BLaER1 (cell line): Measurements from ENCODE around the gene SLC16A4.

ENCODE experiments used
- H3K27ac ChIP-seq: shearing (Covaris generic); formaldehyde crosslinking; 2 replicates; pipeline ENCODE4 v1.8.1; 2022
- H3K27me3 ChIP-seq: shearing (Covaris generic); formaldehyde crosslinking; 2 replicates; pipeline ENCODE4 v1.8.1; 2022
- H3K36me3 ChIP-seq: shearing (Covaris generic); formaldehyde crosslinking; 2 replicates; pipeline ENCODE4 v1.8.1; 2022
- H3K4me1 ChIP-seq: shearing (Covaris generic); formaldehyde crosslinking; 2 replicates; pipeline ENCODE4 v1.8.1; 2022
- H3K4me2 ChIP-seq: shearing (Covaris generic); formaldehyde crosslinking; 2 replicates; pipeline ENCODE4 v1.8.1; 2022
- H3K4me3 ChIP-seq: shearing (Covaris generic); formaldehyde crosslinking; 2 replicates; pipeline ENCODE4 v1.8.1; 2022
- H3K9ac ChIP-seq: shearing (Covaris generic); formaldehyde crosslinking; 2 replicates; pipeline ENCODE4 v1.8.1; 2022
- H3K9me3 ChIP-seq: shearing (Covaris generic); formaldehyde crosslinking; 2 replicates; pipeline ENCODE4 v1.8.1; 2022
- H4K20me1 ChIP-seq: shearing (Covaris generic); formaldehyde crosslinking; 2 replicates; pipeline ENCODE4 v1.8.1; 2022
- Cebpa-rat ChIP-seq: shearing (Covaris generic); IDR thresholded peaks from 2 replicates; pipeline ENCODE4 v1.8.1; 2022

Gene SLC16A4

DNA sequence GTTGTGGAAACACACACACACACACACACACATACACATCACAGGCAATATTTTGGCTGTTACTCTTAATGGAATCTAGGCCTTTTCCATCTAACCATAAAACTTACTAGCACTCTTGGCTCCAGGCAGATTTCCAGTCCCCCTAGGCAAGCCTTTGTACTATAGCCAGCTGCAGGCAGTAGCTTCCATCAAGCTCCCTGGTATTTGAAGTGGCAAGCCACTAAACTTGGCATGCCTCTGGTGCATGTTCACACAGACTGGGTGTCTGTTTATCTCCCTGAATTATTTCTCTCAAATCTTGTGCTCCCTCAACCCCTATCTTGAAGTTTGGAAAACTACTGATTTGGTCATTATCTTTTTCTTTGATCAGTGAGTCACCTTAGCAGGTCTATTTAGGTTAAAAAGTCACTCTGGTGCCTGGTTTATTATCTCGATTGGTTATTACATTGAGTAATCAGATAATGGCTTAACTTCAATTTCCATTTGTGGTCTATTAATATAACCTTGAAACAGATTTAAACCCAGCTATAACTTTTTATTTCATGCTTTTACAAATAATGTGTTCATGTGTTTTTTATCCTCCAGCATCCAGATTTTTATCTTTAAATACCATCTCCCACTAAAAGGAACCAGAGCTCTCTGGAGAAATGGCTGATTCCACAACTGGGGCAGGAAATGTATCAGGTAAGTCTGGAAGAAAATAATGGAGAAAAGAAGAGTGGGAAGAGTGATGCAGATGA is 54.4 kb downstream of the SLC16A4 start:
- H3K36me3 ChIP-seq, result peaks cover 11% of the 10 kb centered on the region
- H3K4me1 ChIP-seq, result peaks cover 29% of the 10 kb centered on the region
- H3K9me3 ChIP-seq, result no peaks in the 10 kb centered on the region
- TF ChIP-seq Cebpa-rat, result no peak
- H4K20me1 ChIP-seq, result peaks cover 20% of the 10 kb centered on the region
- H3K4me3 ChIP-seq, result no peak overlapping the region
- H3K4me2 ChIP-seq, result peak overlapping the region; percentile 91
- no peak overlapping the region for H3K9ac ChIP-seq
- H3K27ac ChIP-seq, result no peak overlapping the region
- no peaks in the 10 kb centered on the region for H3K27me3 ChIP-seq

- no peaks in the 10 kb centered on the region for H3K36me3 ChIP-seq
- H3K27ac ChIP-seq, result no peak overlapping the region
- H3K9me3 ChIP-seq, result no peaks in the 10 kb centered on the region
- no peak for TF ChIP-seq Cebpa-rat
- H3K4me1 ChIP-seq, result peaks cover 17% of the 10 kb centered on the region
- H3K4me3 ChIP-seq, result no peak overlapping the region
- H3K4me2 ChIP-seq, result no peak overlapping the region
- no peaks in the 10 kb centered on the region for H3K27me3 ChIP-seq
- H4K20me1 ChIP-seq, result peaks cover 8% of the 10 kb centered on the region
- H3K9ac ChIP-seq, result no peak overlapping the region
Measured at GRCh38 chr1:110335265-110335664, 55.6 kb downstream of the SLC16A4 start.

GRCh38 chr1:110328700-110329099 is 62.1 kb downstream of the SLC16A4 start:
- Histone ChIP-seq H3K36me3 (no peaks in the 10 kb centered on the region), H3K4me1 (no peaks in the 10 kb centered on the region), H3K4me3 (no peak overlapping the region), H3K27ac (no peak overlapping the region), H3K4me2 (no peak overlapping the region), H3K9me3 (no peaks in the 10 kb centered on the region), H4K20me1 (no peaks in the 10 kb centered on the region), H3K9ac (no peak overlapping the region), H3K27me3 (no peaks in the 10 kb centered on the region)
- TF ChIP-seq Cebpa-rat, result no peak

- H3K27ac ChIP-seq, result no peak overlapping the region
- no peaks in the 10 kb centered on the region for H3K4me1 ChIP-seq
- no peaks in the 10 kb centered on the region for H3K36me3 ChIP-seq
- no peaks in the 10 kb centered on the region for H3K27me3 ChIP-seq
- no peak for TF ChIP-seq Cebpa-rat
- H4K20me1 ChIP-seq, result no peaks in the 10 kb centered on the region
- H3K9ac ChIP-seq, result no peak overlapping the region
- no peak overlapping the region for H3K4me2 ChIP-seq
- no peak overlapping the region for H3K4me3 ChIP-seq
- no peaks in the 10 kb centered on the region for H3K9me3 ChIP-seq
Measured at GRCh38 chr1:110328274-110328673, 62.6 kb downstream of the SLC16A4 start.

- Histone ChIP-seq H3K4me3 (no peak overlapping the region), H3K27me3 (no peaks in the 10 kb centered on the region), H3K4me1 (no peaks in the 10 kb centered on the region), H3K27ac (no peak overlapping the region), H3K9ac (no peak overlapping the region), H4K20me1 (no peaks in the 10 kb centered on the region), H3K36me3 (no peaks in the 10 kb centered on the region), H3K4me2 (no peak overlapping the region), H3K9me3 (no peaks in the 10 kb centered on the region)
- TF ChIP-seq Cebpa-rat, result no peak
Measured at GRCh38 chr1:110326826-110327225, 64.0 kb downstream of the SLC16A4 start.

GRCh38 chr1:110324667-110325066 is 66.2 kb downstream of the SLC16A4 start:
- Histone ChIP-seq H3K9me3 (no peaks in the 10 kb centered on the region), H3K27ac (no peak overlapping the region), H3K4me1 (no peaks in the 10 kb centered on the region), H4K20me1 (no peaks in the 10 kb centered on the region), H3K27me3 (no peaks in the 10 kb centered on the region), H3K9ac (no peak overlapping the region), H3K36me3 (no peaks in the 10 kb centered on the region), H3K4me3 (no peak overlapping the region), H3K4me2 (no peak overlapping the region)
- no peak for TF ChIP-seq Cebpa-rat

DNA sequence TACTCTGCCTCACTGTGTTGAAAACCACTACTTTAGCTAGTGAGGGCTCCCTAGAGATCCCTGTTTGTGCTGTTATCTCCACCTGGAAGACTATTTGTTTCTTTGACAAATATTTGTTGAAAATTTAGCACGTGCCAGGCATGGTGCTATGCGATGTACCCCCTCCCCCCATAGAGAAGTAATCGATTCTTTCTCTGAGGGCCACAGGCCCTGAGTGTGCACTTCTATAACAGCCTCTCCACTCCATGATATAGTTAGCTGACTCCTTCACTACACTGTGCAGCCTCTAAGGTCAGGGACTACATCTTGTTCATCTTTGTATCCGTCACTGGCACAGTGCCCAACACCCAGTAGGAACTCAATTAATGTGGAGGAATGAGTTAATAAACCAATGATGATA is 69.0 kb downstream of the SLC16A4 start:
- Histone ChIP-seq H3K27ac (no peak overlapping the region), H3K27me3 (no peaks in the 10 kb centered on the region), H3K4me2 (no peak overlapping the region), H3K9me3 (no peaks in the 10 kb centered on the region), H3K4me1 (no peaks in the 10 kb centered on the region), H3K36me3 (no peaks in the 10 kb centered on the region), H3K9ac (no peak overlapping the region), H4K20me1 (no peaks in the 10 kb centered on the region), H3K4me3 (no peak overlapping the region)
- TF ChIP-seq Cebpa-rat, result no peak

GRCh38 chr1:110321045-110321444 is 69.8 kb downstream of the SLC16A4 start:
- no peak for TF ChIP-seq Cebpa-rat
- Histone ChIP-seq H3K4me3 (no peak overlapping the region), H3K27me3 (no peaks in the 10 kb centered on the region), H3K9me3 (no peaks in the 10 kb centered on the region), H4K20me1 (no peaks in the 10 kb centered on the region), H3K4me2 (no peak overlapping the region), H3K36me3 (no peaks in the 10 kb centered on the region), H3K4me1 (no peaks in the 10 kb centered on the region), H3K9ac (no peak overlapping the region), H3K27ac (no peak overlapping the region)

DNA sequence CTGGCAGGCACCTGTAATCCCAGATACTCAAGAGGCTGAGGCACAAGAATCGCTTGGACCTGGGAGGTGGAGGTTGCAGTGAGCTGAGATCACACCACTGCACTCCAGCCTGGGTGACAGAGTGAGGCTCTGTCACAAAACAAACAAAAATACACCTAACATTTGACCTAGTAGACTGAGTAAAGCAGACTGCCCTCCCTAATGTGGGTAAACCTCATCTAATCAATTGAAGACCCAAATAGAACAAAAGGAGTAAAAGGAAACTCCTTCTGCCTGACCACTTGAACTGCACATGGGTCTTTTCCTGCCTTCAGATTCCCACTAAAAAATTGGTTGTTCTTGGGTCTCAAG is 70.7 kb downstream of the SLC16A4 start:
- no peak overlapping the region for H3K4me3 ChIP-seq
- H4K20me1 ChIP-seq, result no peaks in the 10 kb centered on the region
- H3K27me3 ChIP-seq, result no peaks in the 10 kb centered on the region
- H3K9me3 ChIP-seq, result no peaks in the 10 kb centered on the region
- H3K27ac ChIP-seq, result no peak overlapping the region
- no peak overlapping the region for H3K9ac ChIP-seq
- no peaks in the 10 kb centered on the region for H3K36me3 ChIP-seq
- no peak for TF ChIP-seq Cebpa-rat
- H3K4me2 ChIP-seq, result no peak overlapping the region
- no peaks in the 10 kb centered on the region for H3K4me1 ChIP-seq

DNA sequence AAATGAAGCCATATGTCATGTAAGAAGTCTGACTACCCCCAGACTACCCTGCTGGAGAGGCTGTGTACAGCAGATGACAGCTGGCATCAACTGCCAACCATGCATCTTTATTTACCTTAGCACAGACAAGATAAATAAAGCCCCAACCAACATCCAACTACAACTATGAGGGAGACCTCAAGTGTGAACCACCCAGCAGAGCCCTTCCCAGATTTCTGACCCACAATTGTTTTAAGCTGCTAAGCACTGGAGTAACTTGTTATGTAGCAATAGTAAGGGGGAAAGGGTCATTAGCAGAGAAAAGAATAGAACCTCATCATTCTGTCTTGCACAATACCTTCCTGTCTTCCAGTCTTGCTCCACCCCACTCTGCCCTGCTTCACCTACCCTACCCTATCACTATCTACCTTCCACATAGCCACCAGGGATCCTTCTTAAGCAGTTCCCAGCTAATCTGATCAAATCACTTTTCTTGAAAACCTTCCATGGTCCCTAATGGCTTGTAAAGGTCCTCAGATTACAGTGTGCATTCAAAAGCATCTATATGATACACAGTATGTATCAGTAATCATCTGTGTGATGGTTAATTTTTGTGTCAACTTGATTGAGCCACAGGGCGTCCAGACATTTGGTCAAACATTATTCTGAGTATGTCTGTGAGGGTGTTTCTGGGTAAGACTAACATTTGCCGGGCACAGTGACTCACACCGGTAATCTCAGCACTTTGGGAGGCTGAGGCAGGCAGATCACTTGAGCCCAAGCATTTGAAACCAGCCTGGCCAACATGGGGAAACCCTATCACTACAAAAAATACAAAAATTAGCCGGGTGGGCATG is 71.3 kb downstream of the SLC16A4 start:
- H3K9me3 ChIP-seq, result no peaks in the 10 kb centered on the region
- H3K9ac ChIP-seq, result no peak overlapping the region
- H3K27ac ChIP-seq, result no peak overlapping the region
- TF ChIP-seq Cebpa-rat, result no peak
- no peaks in the 10 kb centered on the region for H3K27me3 ChIP-seq
- H4K20me1 ChIP-seq, result no peaks in the 10 kb centered on the region
- H3K4me2 ChIP-seq, result no peak overlapping the region
- H3K4me3 ChIP-seq, result no peak overlapping the region
- no peaks in the 10 kb centered on the region for H3K36me3 ChIP-seq
- no peaks in the 10 kb centered on the region for H3K4me1 ChIP-seq
